H9 (cell line): ENCODE data around the gene ANKIB1. TPM values are rescaled to one million over a fixed set of nuclear protein-coding genes. Genes with fewer than 3 reads are reported as not detected.

Source experiments
- DNase-seq: peaks from one replicate; pipeline ENCODE4 v3.0.0-alpha.2; 2017
- H2AFZ ChIP-seq: one replicate; pipeline ENCODE4 v1.6.1; 2013; ENCODE audit warnings: mild to moderate bottlenecking, low read length, control low read depth, moderate library complexity
- H2AK5ac ChIP-seq: 2 replicates; pipeline ENCODE4 v1.6.1; 2013; ENCODE audit warnings: low read length, control low read depth, mixed read lengths; ENCODE audit not compliant: insufficient read length
- H2BK120ac ChIP-seq: one replicate; pipeline ENCODE4 v1.6.1; 2013; ENCODE audit warnings: low read depth, mild to moderate bottlenecking, low read length, control low read depth, inconsistent platforms; ENCODE audit not compliant: poor library complexity, severe bottlenecking
- H2BK12ac ChIP-seq: 2 replicates; pipeline ENCODE4 v1.6.1; 2013; ENCODE audit warnings: low read length, control low read depth, mixed read lengths, low read depth; ENCODE audit not compliant: insufficient read length
- H2BK15ac ChIP-seq: 2 replicates; pipeline ENCODE4 v1.6.1; 2013; ENCODE audit warnings: low read depth, low read length, control low read depth
- H2BK20ac ChIP-seq: one replicate; pipeline ENCODE4 v1.6.1; 2013; ENCODE audit warnings: low read depth, mild to moderate bottlenecking, low read length, control low read depth, inconsistent platforms; ENCODE audit not compliant: poor library complexity, severe bottlenecking
- H2BK5ac ChIP-seq: 2 replicates; pipeline ENCODE4 v1.6.1; 2013; ENCODE audit warnings: low read length, control low read depth, mixed read lengths; ENCODE audit not compliant: insufficient read length
- H3K14ac ChIP-seq: 2 replicates; pipeline ENCODE4 v1.6.1; 2013; ENCODE audit warnings: low read length, control low read depth; ENCODE audit not compliant: insufficient read depth
- H3K18ac ChIP-seq: 2 replicates; pipeline ENCODE4 v1.6.1; 2013; ENCODE audit warnings: low read depth, mild to moderate bottlenecking, mixed read lengths, low read length, control low read depth; ENCODE audit not compliant: insufficient read length
- H3K23ac ChIP-seq: 2 replicates; pipeline ENCODE4 v1.6.1; 2013; ENCODE audit warnings: low read length, control low read depth, mixed read lengths, low read depth; ENCODE audit not compliant: insufficient read length
- H3K23me2 ChIP-seq: 2 replicates; pipeline ENCODE4 v1.6.1; 2013; ENCODE audit warnings: low read depth, mild to moderate bottlenecking, mixed read lengths, low read length, control low read depth; ENCODE audit not compliant: insufficient read length, poor library complexity, severe bottlenecking
- H3K27ac ChIP-seq: 2 replicates; pipeline ENCODE4 v1.5.1; 2013; ENCODE audit warnings: low read length, control low read depth, mixed read lengths, low read depth; ENCODE audit not compliant: insufficient read length
- H3K27me3 ChIP-seq: 2 replicates; pipeline ENCODE4 v1.6.1; 2013; ENCODE audit warnings: low read length, control low read depth, inconsistent platforms; ENCODE audit not compliant: insufficient read depth
- H3K4ac ChIP-seq: 2 replicates; pipeline ENCODE4 v1.6.1; 2013; ENCODE audit warnings: low read depth, mild to moderate bottlenecking, control low read depth, inconsistent platforms, low read length, moderate library complexity
- H3K4me1 ChIP-seq: 2 replicates; pipeline ENCODE4 v1.6.1; 2013; ENCODE audit warnings: low read length, control low read depth, inconsistent platforms; ENCODE audit not compliant: insufficient read depth
- H3K4me2 ChIP-seq: 2 replicates; pipeline ENCODE4 v1.6.1; 2013; ENCODE audit warnings: low read length, control low read depth, mixed read lengths; ENCODE audit not compliant: insufficient read length, insufficient read depth
- H3K56ac ChIP-seq: 2 replicates; pipeline ENCODE4 v1.6.1; 2013; ENCODE audit warnings: low read depth, mild to moderate bottlenecking, mixed read lengths, low read length, control low read depth; ENCODE audit not compliant: insufficient read length
- H3K79me1 ChIP-seq: 2 replicates; pipeline ENCODE4 v1.6.1; 2013; ENCODE audit warnings: low read depth, mild to moderate bottlenecking, moderate library complexity, low read length, control low read depth, inconsistent platforms; ENCODE audit not compliant: insufficient read depth, poor library complexity, severe bottlenecking
- H3K79me2 ChIP-seq: 2 replicates; pipeline ENCODE4 v1.6.1; 2013; ENCODE audit warnings: low read length, control low read depth, inconsistent platforms; ENCODE audit not compliant: insufficient read depth
- H3K9ac ChIP-seq: 2 replicates; pipeline ENCODE4 v1.6.1; 2013; ENCODE audit warnings: low read length, control low read depth, mixed read lengths; ENCODE audit not compliant: insufficient read length; ENCODE audit errors: extremely low read depth
- H3K9me3 ChIP-seq: one replicate; pipeline ENCODE4 v1.6.1; 2013; ENCODE audit warnings: low read depth, low read length, inconsistent platforms; ENCODE audit not compliant: control insufficient read depth
- H3T11ph ChIP-seq: one replicate; pipeline ENCODE4 v1.6.1; 2013; ENCODE audit warnings: mild to moderate bottlenecking, low read length, control low read depth, inconsistent platforms
- H4K20me1 ChIP-seq: one replicate; pipeline ENCODE4 v1.6.1; 2013; ENCODE audit not compliant: control insufficient read depth, insufficient read length, insufficient read depth
- H4K5ac ChIP-seq: 2 replicates; pipeline ENCODE4 v1.6.1; 2013; ENCODE audit warnings: low read depth, mild to moderate bottlenecking, mixed read lengths, low read length, control low read depth; ENCODE audit not compliant: insufficient read length
- H4K8ac ChIP-seq: replicated peaks from 2 replicates; pipeline ENCODE4 v1.6.1; 2013; ENCODE audit warnings: low read length, control low read depth, mixed read lengths, low read depth; ENCODE audit not compliant: insufficient read length
- H4K91ac ChIP-seq: 2 replicates; pipeline ENCODE4 v1.6.1; 2013; ENCODE audit warnings: low read depth, mild to moderate bottlenecking, moderate library complexity, mixed read lengths, low read length, control low read depth; ENCODE audit not compliant: insufficient read length
- H3K27ac Mint-ChIP-seq, 3 experiments: 2 replicates in 2 of 3; 3 replicates in 1 of 3; pipeline ENCODE4 v1.8.0; 2020 to 2021; ENCODE audit warnings: mixed read lengths in 3 of 3, mild to moderate bottlenecking in 1 of 3, moderate library complexity in 1 of 3
- H3K27me3 Mint-ChIP-seq: 2 replicates; pipeline ENCODE4 v1.8.0; 2021; ENCODE audit warnings: low read depth, mild to moderate bottlenecking, moderate library complexity, mixed read lengths
- H3K36me3 Mint-ChIP-seq, 3 experiments: 2 replicates in 2 of 3; 3 replicates in 1 of 3; pipeline ENCODE4 v1.8.0; 2020 to 2021; ENCODE audit warnings: low read depth in 3 of 3, mixed read lengths in 3 of 3; ENCODE audit not compliant: insufficient read depth in 1 of 3
- H3K4me1 Mint-ChIP-seq, 2 experiments: 2 replicates each; pipeline ENCODE4 v1.8.0; 2020; ENCODE audit warnings: mixed read lengths in 2 of 2
- H3K4me3 Mint-ChIP-seq, 2 experiments: 2 replicates in 1 of 2; 3 replicates in 1 of 2; pipeline ENCODE4 v1.8.0; 2020 to 2021; ENCODE audit warnings: mild to moderate bottlenecking in 2 of 2, mixed read lengths in 2 of 2, moderate library complexity in 1 of 2
- H3K9me3 Mint-ChIP-seq, 2 experiments: 2 replicates in 1 of 2; 3 replicates in 1 of 2; pipeline ENCODE4 v1.8.0; 2020; ENCODE audit warnings: mild to moderate bottlenecking in 2 of 2, mixed read lengths in 2 of 2, moderate library complexity in 1 of 2
- CTCF ChIP-seq: fragments of 200-600 bp; sonication (generic); conservative IDR thresholded peaks from 3 replicates; pipeline ENCODE4 v1.8.0; 2021; ENCODE audit warnings: antibody characterized with exemption, mild to moderate bottlenecking
- WGBS: extraction: QIAGEN DNeasy Blood & Tissue Kit; methylation state at CpG from one replicate; pipeline ENCODE4 v1.1.7; 2013; ENCODE audit warnings: missing lambda C conversion rate, low lambda C conversion rate, mixed read lengths; ENCODE audit not compliant: insufficient read length; ENCODE audit errors: extremely low coverage; 5-methylcytosine and 5-hydroxymethylcytosine counted together
- total RNA-seq: library from RNA; stranded (reverse); gene quantifications from 2 replicates; pipeline ENCODE4 v1.2.1, GENCODE V29; 2021

ANKIB1 gene
- total RNA-seq, 1 experiment from 2014 or later: 42.0 TPM

- WGBS: no CpG with 5 or more reads among the region's 5 CpGs
- no peaks in the 10 kb centered on the region for H3K27me3 ChIP-seq
- H3K56ac ChIP-seq: no peak overlapping the region
- no peak overlapping the region for H3K18ac ChIP-seq
- no peak overlapping the region for H3K27ac ChIP-seq
- H2BK5ac ChIP-seq: no peak overlapping the region
- H4K8ac ChIP-seq: no peak overlapping the region
- peaks cover 2% of the 10 kb centered on the region for H4K20me1 ChIP-seq
- no peaks in the 10 kb centered on the region; a peak in 2 of 4 replicates for H3K4me1 Mint-ChIP-seq
- no peak overlapping the region for H2BK15ac ChIP-seq
- no peak overlapping the region for H2AFZ ChIP-seq
- no peak overlapping the region for H3K4me3 Mint-ChIP-seq
- no peak overlapping the region for H2BK120ac ChIP-seq
- no peaks in the 10 kb centered on the region for H3K79me2 ChIP-seq
- no peaks in the 10 kb centered on the region for H3K79me1 ChIP-seq
- H3K23me2 ChIP-seq: no peaks in the 10 kb centered on the region
- no peak overlapping the region for H4K5ac ChIP-seq
- H3K36me3 Mint-ChIP-seq: no peaks in the 10 kb centered on the region
- H2BK12ac ChIP-seq: no peak overlapping the region
- no peaks in the 10 kb centered on the region for H3K9me3 ChIP-seq
- H3K27ac Mint-ChIP-seq: no peak overlapping the region
- DNase-seq: no peak
- H2BK20ac ChIP-seq: no peak overlapping the region
- H3T11ph ChIP-seq: no peak overlapping the region
- H3K4ac ChIP-seq: no peak overlapping the region
- H3K14ac ChIP-seq: no peak overlapping the region
- no peak overlapping the region for H3K4me2 ChIP-seq
- H3K4me1 ChIP-seq: no peaks in the 10 kb centered on the region
- no peak overlapping the region for H4K91ac ChIP-seq
- no peaks in the 10 kb centered on the region for H3K9me3 Mint-ChIP-seq
- H3K9ac ChIP-seq: no peak overlapping the region
- no peak overlapping the region for H3K23ac ChIP-seq
- no peak for TF ChIP-seq CTCF
- no peak overlapping the region for H2AK5ac ChIP-seq
- H3K27me3 Mint-ChIP-seq: peaks cover 2% of the 10 kb centered on the region
Observed at GRCh38 chr7:92415225-92415624, 169.5 kb downstream of the ANKIB1 start.
